ENCODE results near the gene TSC2. TPM values are rescaled to one million over a fixed set of nuclear protein-coding genes. Genes with fewer than 3 reads are reported as not detected.
A peak's percentile ranks its signal among the peaks of the same experiment; 100 is the strongest.

Gene TSC2
- total RNA-seq (2014; rRNA removed; shearing (Covaris generic)) (53.7 and 84.6 TPM in 2 replicates), polyA plus RNA-seq (2016; fragmentation: Nextera tagmentation; extraction: Ambion mirVana) (43.3 and 52.2 TPM in 2 replicates)

- no peaks in the 10 kb centered on the region for H3K9me2 ChIP-seq (ENCODE audit: insufficient read depth)
- TF ChIP-seq EZH2phosphoT487 (IDR thresholded peaks at IDR 0.05; ENCODE audit: insufficient read depth, low read depth) (no peak), EZH2 (IDR thresholded peaks at IDR 0.05; ENCODE audit: insufficient read depth, poor library complexity, severe bottlenecking) (no peak)
- H3K27ac ChIP-seq: no peak within 1 kb of the TSS
- H3K9me3 ChIP-seq (ENCODE audit: low read depth): no peaks in the 10 kb centered on the region
- peak within 1 kb of the TSS; percentile 99 for H3K4me2 ChIP-seq (ENCODE audit: unreplicated experiment)
- peak within 1 kb of the TSS; percentile 85 for H2AFZ ChIP-seq
- DNase-seq: peak; percentile 98
- no peaks in the 10 kb centered on the region for H3F3A ChIP-seq (ENCODE audit: insufficient read depth)
- H3K4me1 ChIP-seq (ENCODE audit: insufficient read depth): no peaks in the 10 kb centered on the region
- H4K20me1 ChIP-seq (ENCODE audit: insufficient read depth): no peaks in the 10 kb centered on the region
- peak within 1 kb of the TSS; percentile 72 for H3K9ac ChIP-seq
- WGBS, 2 experiments (ENCODE audit: low coverage in 1 of 2, low lambda C conversion rate in 2 of 2, missing lambda C conversion rate in 2 of 2): 1 to 2% methylated on average over 42 to 73 of the region's 81 CpGs
- no peaks in the 10 kb centered on the region for H3K36me3 ChIP-seq (ENCODE audit: low read depth)
- H3K79me2 ChIP-seq (ENCODE audit: insufficient read depth): peaks cover 29% of the 10 kb centered on the region
- H3K27me3 ChIP-seq (replicated peaks; ENCODE audit: insufficient read depth): no peaks in the 10 kb centered on the region
- H3K4me3 ChIP-seq: peak within 1 kb of the TSS; percentile 83
- in situ Hi-C loops (cut with MboI): no loop called here
These were observed at the start of gene TSC2, which contains the start of gene NTHL1 for GRCh38 chr16:2047330-2048115. TSS of gene TSC2 (plus strand) at chr16:2047985. CDS start at chr16:2048616, 631 bp downstream. TSS of gene NTHL1 (minus strand) at chr16:2047834. CDS start at chr16:2047823, 11 bp downstream.

GRCh38 chr16:1998360-1998835 lies 49.4 kb upstream of the TSC2 start:
- TF ChIP-seq EZH2 (IDR thresholded peaks at IDR 0.05; ENCODE audit: insufficient read depth, poor library complexity, severe bottlenecking): no peak
- no peak for TF ChIP-seq EZH2phosphoT487 (IDR thresholded peaks at IDR 0.05; ENCODE audit: insufficient read depth, low read depth)
- Histone ChIP-seq H4K20me1 (ENCODE audit: insufficient read depth) (no peaks in the 10 kb centered on the region; the same call in 1 of the 2 replicates), H2AFZ (no peak overlapping the region), H3K9me3 (ENCODE audit: low read depth) (no peaks in the 10 kb centered on the region), H3K4me1 (ENCODE audit: insufficient read depth) (peaks cover 24% of the 10 kb centered on the region), H3K9ac (peak overlapping the region; percentile 44), H3K27me3 (replicated peaks; ENCODE audit: insufficient read depth) (no peaks in the 10 kb centered on the region), H3K79me2 (ENCODE audit: insufficient read depth) (peaks cover 34% of the 10 kb centered on the region), H3K4me3 (no peak overlapping the region), H3K27ac (peak overlapping the region; percentile 67), H3K9me2 (ENCODE audit: insufficient read depth) (no peaks in the 10 kb centered on the region), H3F3A (ENCODE audit: insufficient read depth) (peaks cover 43% of the 10 kb centered on the region), H3K36me3 (ENCODE audit: low read depth) (peaks cover 20% of the 10 kb centered on the region), H3K4me2 (ENCODE audit: unreplicated experiment) (no peak overlapping the region)
- no peak for DNase-seq
- WGBS, 2 experiments (ENCODE audit: low coverage in 1 of 2, low lambda C conversion rate in 2 of 2, missing lambda C conversion rate in 2 of 2): 79 to 86% methylated on average over 24 to 27 of the region's 27 CpGs
- in situ Hi-C loops (cut with MboI): no loop called here

- Histone ChIP-seq H3K9me2 (ENCODE audit: insufficient read depth) (no peaks in the 10 kb centered on the region), H2AFZ (no peak overlapping the region), H3K79me2 (ENCODE audit: insufficient read depth) (peaks cover 41% of the 10 kb centered on the region), H3K9me3 (ENCODE audit: low read depth) (no peaks in the 10 kb centered on the region), H3K4me3 (no peak overlapping the region), H4K20me1 (ENCODE audit: insufficient read depth) (no peaks in the 10 kb centered on the region; the same call in 1 of the 2 replicates), H3K4me2 (ENCODE audit: unreplicated experiment) (no peak overlapping the region), H3K27ac (no peak overlapping the region), H3K9ac (no peak overlapping the region), H3F3A (ENCODE audit: insufficient read depth) (peaks cover 37% of the 10 kb centered on the region), H3K27me3 (replicated peaks; ENCODE audit: insufficient read depth) (no peaks in the 10 kb centered on the region), H3K4me1 (ENCODE audit: insufficient read depth) (peaks cover 27% of the 10 kb centered on the region), H3K36me3 (ENCODE audit: low read depth) (peaks cover 20% of the 10 kb centered on the region)
- WGBS, 2 experiments (ENCODE audit: low coverage in 1 of 2, low lambda C conversion rate in 2 of 2, missing lambda C conversion rate in 2 of 2): 97 to 100% methylated on average over 11 to 39 of the region's 39 CpGs
- DNase-seq: no peak
- in situ Hi-C loops (cut with MboI): no loop called here
- TF ChIP-seq EZH2phosphoT487 (IDR thresholded peaks at IDR 0.05; ENCODE audit: insufficient read depth, low read depth): no peak
- no peak for TF ChIP-seq EZH2 (IDR thresholded peaks at IDR 0.05; ENCODE audit: insufficient read depth, poor library complexity, severe bottlenecking)
These were observed 48.7 kb upstream of the TSC2 start for GRCh38 chr16:1998852-1999801.
